ENCODE results near the gene LCNL1.
A peak's percentile ranks its signal among the peaks of the same experiment; 100 is the strongest.

DNA sequence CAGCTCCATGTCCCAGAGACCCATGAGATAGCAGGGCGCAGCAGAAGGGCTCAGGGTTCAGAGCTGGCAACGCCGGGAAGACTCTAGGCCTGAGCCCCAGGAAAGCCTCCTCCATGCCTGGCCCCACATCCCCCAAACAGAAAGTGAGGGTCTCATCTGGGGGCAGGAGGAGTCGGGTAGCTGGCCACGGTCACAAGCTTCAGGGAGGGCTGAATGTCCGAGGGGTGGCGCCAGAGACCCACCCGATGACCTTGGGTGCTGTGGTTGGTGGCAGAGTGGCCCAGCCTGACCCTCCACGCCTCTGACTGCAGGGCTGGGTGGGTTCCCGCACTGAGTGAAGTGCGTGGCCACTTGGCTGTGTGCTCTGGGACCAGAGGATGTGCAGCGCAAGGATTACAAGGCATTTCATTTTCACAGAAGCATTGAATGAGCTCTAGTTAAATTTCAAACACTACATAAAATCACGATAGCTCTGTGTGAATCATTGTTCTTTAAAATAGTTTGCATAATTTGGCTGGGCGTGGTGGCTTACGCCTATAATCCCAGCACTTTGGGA lies 34.8 kb upstream of the LCNL1 start:
- TF ChIP-seq, protein P1, sequence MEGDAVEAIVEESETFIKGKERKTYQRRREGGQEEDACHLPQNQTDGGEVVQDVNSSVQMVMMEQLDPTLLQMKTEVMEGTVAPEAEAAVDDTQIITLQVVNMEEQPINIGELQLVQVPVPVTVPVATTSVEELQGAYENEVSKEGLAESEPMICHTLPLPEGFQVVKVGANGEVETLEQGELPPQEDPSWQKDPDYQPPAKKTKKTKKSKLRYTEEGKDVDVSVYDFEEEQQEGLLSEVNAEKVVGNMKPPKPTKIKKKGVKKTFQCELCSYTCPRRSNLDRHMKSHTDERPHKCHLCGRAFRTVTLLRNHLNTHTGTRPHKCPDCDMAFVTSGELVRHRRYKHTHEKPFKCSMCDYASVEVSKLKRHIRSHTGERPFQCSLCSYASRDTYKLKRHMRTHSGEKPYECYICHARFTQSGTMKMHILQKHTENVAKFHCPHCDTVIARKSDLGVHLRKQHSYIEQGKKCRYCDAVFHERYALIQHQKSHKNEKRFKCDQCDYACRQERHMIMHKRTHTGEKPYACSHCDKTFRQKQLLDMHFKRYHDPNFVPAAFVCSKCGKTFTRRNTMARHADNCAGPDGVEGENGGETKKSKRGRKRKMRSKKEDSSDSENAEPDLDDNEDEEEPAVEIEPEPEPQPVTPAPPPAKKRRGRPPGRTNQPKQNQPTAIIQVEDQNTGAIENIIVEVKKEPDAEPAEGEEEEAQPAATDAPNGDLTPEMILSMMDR (IDR thresholded peaks at IDR 0.05) = peak in 4 of 6 experiments; percentile 22 to 40 (median 37)
- TF ChIP-seq POLR2A (IDR thresholded peaks at IDR 0.05) = no peak
